ENCODE measurements around the gene SYNGR2.

Gene SYNGR2, protein sequence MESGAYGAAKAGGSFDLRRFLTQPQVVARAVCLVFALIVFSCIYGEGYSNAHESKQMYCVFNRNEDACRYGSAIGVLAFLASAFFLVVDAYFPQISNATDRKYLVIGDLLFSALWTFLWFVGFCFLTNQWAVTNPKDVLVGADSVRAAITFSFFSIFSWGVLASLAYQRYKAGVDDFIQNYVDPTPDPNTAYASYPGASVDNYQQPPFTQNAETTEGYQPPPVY

DNA sequence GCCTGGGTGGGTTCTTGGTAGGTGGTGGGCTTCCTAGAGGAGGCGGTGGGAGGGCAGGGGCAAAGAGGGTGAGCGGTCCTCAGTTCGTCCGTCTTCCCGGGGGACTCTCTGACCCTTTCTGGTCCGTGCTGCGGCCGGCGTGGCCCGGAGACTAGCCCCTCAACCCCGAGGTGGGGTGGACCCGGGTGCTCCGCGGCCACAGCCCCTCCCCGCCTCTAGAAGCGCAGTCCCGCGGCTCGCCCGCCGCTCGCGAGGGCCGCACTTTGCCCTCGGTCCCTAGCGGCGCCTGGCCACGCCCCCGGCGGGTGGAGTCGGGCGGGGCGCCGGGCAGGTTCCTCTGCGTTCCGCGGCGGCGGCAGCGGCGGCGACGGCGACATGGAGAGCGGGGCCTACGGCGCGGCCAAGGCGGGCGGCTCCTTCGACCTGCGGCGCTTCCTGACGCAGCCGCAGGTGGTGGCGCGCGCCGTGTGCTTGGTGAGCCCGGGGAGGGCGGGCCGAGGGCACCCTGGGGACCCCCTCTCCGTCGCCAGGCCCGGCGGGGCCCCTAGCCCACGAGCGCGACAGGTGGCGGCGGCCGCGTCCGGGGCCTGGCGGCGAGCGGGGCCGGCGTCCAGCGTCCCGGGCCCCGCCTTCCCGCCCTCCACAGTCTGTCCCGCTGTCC is at the start of gene SYNGR2:
TSS of gene SYNGR2 (plus strand) at position 340 of the 661 bp plus-strand sequence. CDS start at position 376, 36 bp downstream.
- peak; percentile 80 for DNase-seq (ENCODE audit: low read depth)

DNA sequence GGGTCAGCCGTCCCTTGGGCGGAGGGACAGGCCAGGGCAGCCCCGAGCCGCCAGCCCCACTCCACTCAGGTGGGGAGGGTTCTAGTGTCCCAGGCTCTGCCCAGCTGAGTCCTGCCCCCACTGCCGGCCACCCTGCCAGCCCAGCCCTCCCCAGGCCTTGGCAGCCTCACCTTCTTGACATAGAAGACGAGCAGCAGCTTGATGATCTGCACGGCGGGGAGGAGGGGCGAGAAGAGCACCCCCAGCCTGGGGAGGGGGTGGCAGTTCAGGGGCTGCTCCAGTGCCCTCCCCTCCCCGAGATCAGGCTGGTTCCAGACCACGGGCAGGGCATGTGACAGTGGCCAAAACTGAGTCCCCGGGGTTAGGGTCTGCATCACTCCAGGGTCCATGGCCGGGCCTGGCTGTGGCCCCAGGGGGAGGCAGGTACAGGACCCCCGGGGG is 49.6 kb upstream of the SYNGR2 start:
- no peak for DNase-seq (ENCODE audit: low read depth)

DNA sequence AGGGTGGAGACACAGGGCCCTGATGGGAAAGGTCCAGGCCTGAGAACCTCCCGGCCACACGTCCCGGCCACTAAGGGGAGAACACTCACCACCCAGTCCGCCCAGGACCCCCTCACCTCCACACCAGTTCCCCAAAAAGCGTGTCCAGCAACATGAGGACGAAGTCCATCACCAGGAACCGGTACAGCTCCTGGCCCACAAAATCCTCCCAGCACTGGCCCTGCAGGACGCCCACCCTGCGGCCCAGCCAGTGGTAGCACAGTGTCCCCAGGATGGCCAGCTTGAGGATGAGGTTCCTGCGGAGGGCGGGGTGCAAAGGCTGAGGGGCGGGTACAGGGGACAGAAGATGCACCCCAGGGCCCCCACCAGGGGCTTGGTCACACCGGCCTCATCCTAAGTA is 47.8 kb upstream of the SYNGR2 start:
- DNase-seq (ENCODE audit: low read depth): no peak

DNA sequence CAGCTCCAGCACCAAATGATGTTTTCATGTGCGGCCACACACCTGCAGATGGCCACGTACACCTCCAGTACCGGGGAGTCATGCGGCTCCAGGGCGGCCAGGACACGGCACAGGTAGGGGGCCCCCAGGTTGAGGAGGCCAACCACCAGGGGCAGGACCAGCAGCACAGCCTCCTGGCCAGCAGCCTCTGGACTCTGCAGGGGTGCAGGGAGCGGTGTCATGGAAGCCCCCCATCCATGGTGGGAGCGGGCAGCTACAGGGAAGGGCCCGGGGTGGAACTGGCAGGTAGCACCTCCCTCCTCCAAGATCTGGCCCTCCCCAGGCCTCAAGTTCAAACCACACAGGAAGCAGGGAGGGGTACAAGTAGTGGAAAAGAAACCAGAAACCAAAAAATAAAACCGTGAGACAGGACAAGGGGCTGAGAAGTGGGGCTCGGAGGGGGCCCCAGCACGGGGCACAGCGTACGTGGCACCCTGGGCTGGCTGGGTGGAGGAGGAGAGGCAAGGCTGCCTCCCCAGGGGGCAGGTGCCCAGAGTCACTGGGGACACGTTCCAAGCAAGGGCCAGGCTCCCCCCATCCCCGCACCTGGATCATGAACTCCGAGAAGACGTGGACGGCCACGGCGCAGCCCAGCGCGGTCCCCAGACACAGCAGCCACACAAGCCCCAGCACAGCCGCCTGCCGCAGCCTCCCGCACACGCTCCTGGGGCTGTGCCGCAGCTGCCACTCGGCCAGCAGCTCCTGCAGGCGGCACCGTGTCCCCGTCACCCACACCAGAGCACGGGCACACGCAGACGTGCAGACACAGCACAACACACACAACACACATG is 47.2 kb upstream of the SYNGR2 start:
- DNase-seq (ENCODE audit: low read depth): no peak

DNA sequence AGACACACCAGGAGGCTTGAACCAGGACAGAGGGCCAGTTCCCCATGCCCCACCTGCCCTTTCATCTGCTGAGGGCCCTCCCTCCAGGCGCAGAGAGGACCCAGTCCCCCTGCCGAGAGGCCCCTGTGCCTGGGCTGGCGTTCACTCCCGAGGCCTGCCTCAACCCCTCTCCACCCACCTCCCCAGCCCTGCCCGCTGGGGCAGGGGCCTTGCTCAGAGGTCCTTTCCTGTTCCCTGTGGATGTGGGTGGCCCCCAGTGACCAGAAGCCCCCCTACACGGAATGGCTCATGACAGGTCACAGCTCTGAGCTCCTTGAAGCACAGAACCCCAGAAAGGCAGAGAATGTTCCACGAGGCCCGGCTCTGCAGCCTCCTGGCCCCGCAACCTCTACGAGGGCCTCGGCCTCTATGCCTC is 46.6 kb upstream of the SYNGR2 start:
- DNase-seq (ENCODE audit: low read depth): no peak

DNA sequence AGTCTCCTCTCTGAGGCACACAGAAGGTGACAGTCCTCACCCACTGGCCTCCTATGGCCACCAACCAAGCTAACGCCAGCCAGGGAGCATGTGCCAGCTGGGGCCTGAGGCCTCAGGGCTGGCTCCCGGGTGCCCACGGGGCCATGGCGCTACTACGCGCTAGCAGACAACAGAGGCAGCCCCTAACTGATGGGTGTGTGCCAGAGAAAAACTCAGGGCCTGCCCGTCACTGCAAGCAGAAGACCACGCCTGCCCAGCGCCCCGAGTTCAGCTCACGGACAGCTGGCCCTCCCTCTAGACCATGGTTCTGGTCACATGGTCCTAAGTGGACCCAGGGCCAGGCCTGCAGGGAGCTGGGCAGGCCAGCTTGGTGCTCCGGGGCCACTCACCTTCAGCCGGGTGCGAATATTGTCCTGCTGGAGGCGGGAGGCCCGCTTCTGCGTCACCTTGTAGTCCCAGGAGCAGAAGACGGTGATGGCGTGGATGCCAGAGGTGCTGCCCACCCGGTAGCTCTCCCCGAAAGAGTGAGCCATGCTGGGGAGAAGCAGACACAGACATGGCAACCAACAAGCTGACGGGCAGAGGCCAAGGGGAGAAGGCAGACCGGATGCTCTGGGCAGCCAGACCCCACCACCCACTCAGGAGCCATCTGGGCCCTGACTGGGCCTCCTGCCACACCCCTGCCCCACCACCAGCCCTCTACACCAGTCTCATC is 46.0 kb upstream of the SYNGR2 start:
- DNase-seq (ENCODE audit: low read depth): no peak

DNA sequence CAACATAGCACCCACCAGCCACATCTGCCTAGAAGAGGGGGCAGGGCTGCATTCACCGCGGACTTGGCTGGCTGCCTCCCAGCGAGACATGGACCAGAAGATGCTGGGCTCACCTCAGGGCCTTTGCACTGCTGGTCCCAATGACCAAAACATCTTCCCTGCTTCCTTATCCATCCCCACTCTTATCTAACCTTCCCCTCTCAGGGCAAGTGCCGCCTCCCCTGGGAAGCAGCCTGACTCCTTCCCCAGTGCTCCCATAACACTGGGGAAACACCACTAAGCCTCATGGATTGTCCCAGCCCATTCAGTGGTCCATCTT is 45.5 kb upstream of the SYNGR2 start:
- DNase-seq (ENCODE audit: low read depth): no peak

DNA sequence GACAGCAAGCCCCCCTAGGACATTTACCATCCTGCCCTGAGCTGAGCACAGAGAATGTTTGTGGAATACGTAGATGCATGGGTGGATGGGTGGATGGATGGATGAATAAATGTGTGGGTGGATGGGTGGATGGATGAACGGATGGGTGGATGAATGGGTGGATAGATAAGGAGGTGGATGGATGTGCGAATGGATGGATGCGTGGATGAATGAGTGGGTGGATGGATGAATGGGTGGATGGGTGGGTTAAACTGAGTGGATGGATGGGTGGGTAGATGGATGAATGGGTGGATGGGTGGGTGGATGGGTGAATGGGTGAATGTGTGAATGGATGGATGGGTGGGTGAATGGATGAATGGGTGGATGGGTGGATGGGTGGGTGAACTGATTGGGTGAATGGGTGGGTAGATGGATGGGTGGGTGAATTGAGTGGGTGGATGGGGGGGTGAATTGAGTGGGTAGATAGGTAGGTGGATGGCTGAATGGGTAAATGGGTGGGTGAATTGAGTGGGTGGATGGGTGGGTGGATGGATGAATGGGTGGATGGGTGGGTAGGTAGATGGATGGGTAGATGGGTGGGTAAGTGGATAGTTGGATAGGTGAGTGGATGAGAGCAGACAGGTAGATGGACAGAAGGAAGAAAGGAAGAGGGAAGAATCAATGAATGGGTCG is 45.0 kb upstream of the SYNGR2 start:
- DNase-seq (ENCODE audit: low read depth): no peak

DNA sequence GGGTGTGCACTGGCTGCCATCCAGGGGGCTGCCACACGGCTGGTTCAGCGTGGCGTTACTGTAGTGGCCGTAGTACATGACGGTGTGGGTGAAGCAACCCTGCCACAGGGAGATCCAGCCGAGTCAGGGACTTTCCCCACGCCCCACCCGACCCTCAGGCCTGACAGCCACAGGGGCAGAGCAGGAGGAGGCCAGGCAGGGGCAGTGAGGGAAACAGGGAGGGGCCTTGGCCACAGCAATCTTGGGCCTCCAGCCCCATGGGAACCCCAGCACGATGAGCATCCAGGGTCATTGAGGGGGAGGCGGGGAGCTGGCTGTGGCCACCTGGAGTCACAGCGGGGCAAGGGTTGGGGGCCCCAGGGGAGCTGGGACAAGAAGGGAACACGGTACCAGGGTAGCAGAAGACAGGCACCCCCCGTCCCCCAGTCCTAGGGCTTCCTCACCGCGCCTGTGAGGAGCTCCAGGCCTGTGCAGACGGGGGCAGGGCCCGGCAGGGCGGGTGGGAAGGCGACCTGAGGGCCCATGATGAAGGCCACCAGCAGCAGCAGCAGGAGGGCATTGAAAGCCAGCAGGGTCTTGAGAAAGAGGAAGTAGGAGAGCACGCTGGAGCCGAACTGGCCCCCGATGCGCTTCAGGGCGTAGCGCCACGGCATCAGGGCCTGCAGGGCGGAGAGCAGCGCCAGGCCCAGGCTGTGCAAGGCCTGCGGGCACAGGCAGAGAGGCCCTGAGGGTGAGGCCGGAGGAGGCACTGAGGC is 44.1 kb upstream of the SYNGR2 start:
- no peak for DNase-seq (ENCODE audit: low read depth)

DNA sequence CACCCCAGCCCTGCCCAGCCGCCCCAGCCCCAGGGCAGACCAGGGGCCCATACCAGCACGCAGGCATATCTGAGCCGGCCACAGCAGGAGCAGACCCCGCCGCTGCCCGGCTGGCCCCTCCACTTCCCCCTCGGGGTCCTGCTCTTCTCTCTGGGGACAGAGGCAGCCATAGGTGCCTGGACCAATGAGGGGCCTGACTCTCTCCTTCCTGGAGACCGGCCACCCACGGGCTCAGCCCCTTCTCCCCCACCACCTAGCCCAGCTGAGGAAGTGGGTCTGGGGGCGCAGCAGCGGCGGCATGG is 43.6 kb upstream of the SYNGR2 start:
- no peak for DNase-seq (ENCODE audit: low read depth)

DNA sequence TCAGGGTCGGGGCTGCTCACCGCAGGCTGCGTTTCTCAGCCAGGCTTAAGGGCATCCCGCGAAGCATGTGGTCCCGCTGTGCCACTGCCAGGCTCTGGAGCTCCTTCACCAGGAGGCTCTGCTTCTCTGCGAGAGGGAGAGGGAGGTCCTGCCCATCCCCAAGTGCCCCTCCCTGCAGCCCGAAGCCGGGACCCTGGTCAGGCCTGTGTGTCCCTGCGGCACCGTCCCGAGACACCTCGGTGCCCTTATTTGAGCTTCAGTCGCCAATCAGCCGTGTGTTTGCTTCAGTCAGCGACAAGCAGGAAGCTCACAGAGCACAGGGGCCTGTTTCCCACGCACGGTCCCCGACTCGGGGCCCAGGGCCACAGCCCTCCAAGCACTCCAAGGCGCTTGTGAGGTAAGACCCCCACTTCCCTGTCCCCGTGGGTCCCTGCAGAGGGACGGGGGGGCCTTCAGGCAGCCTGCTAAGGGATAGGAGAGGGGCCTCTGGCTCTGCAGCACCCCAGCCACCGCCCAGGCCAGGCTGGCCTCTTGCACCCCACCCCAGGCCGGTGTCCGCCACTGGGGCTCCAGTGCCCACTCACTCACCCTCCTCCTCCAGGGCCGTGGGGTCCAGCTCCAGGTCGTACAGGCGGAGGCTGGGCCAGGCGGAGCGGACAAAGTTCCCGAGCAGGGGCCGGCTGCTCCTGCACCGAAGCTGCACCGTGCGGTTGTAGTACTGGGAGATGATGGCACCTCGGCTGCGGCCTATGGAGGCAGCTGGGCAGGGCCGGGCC is 43.1 kb upstream of the SYNGR2 start:
- DNase-seq (ENCODE audit: low read depth): no peak

DNA sequence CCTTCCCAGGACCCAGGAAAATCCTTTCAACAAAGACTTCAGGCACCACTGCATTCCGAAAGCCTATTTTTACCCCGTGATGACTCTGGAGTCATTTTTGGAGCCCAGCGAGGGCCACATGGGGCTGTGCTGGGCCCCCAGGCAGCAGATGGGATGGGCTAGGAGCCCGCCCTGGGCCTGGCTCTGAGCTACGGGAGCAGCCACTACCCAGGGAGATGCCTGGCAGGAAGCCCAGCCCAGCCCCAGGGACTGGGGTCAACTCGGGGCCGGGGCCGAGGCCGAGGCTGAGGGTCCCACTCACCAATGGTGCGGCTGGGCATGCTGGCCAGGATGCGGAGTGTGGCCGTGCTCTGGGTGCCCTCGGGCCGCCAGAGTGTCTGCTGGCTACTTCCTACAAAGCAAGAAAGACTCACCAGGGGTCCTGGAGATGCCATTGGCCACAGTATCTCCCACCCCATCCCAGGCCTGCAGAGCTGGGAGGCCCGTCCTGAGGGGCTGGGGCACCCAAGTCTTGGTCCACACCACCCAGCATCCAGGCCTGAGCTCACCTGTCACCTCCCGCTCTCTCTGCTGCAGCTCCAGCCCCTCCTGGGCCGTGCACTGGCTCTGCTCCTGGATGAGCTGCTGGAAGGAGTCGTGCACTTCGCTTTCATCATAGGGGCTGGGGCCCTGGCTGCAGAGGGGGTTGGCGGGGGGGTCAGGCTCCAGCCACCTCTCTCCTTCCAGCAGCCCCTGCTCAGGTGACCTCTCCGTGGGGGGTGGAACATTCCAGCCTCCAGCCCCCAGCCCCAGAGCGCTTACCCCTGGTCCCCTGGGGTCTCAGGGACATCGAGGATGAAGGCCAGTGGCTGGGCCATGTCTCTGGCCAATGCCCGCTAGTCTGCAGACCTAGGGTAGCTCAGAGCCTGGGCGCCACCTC is 42.1 kb upstream of the SYNGR2 start:
- DNase-seq (ENCODE audit: low read depth): no peak

DNA sequence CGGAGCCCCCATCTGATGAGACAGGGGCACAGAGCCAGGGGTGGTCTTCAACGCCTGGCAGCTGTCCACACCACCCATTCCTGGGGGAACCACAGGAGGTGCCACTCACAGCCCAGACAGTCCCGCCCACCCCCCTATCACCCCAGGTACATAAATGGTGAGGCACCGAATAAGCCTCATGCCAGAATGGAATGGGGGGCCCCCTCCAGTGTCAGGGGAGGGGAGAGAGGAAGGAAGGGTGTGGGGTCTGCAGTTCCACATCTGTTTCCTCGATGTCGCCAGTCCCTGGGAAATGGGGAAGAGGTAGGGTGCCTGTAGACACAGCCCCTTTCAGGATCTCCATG is 41.5 kb upstream of the SYNGR2 start:
- no peak for DNase-seq (ENCODE audit: low read depth)

DNA sequence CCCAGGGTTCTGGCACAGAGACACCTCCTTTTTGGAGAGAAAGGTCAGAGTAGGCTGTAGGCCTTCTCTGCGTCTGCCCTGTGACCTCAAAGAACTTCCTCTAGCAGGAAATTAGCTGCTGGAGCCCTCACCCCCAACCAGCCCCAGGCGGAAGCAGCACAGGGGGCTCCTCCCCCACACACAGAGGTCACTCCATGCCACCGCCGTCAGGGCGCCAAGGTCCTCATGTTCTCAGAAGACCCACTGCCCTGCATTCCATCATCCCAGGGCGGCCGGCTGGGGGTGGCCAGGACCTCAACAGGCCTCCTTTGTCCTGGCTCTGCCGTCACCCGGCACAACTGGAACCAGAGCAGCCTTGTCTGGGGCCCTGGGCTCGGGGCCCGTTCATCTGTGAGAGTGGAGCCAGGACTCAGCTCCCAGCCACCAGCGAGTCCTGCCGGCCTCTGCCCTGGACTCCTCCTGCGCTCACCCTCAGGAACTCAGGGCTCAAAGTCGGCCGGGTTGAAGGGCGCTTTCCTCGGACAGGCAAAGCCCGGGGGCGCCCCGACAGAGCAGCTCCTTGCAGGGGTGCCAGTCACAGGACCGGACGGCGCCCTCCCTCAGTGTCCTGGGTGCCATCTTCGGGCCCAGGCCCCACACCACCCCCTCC is 41.0 kb upstream of the SYNGR2 start:
- DNase-seq (ENCODE audit: low read depth): no peak

DNA sequence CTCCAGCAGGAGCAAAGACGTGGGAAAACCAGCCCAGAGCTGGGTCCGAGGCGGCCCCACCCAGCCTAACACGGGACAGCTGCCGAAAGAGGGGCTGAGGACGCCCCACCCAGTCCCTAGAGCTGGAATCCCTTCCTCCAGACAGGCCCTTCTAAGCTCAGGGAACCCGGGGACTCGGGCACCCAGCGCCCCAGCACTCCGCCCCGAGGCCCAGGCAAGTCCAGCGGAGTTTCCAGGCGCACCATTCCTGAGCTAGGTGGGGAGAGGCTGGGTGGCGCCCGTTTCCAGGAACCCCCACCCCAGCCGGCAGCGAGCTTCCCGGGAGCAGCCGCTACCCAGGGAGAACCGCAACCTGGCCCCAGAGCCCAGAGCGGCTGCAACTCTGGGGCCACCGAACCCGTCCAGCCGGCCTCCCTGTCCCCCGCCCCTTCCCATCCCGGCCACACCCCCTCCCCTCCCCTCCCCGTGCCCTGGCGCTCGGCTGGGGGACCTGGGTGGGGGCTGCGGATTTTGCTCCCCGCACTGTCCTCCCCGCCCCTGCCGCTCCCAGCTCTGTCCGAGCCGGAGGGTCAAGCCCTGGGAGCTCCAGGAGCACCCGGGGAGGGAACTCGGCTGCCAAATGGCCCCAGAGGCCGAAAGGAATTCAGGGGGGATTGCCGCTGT is 40.4 kb upstream of the SYNGR2 start:
- no peak for DNase-seq (ENCODE audit: low read depth)

DNA sequence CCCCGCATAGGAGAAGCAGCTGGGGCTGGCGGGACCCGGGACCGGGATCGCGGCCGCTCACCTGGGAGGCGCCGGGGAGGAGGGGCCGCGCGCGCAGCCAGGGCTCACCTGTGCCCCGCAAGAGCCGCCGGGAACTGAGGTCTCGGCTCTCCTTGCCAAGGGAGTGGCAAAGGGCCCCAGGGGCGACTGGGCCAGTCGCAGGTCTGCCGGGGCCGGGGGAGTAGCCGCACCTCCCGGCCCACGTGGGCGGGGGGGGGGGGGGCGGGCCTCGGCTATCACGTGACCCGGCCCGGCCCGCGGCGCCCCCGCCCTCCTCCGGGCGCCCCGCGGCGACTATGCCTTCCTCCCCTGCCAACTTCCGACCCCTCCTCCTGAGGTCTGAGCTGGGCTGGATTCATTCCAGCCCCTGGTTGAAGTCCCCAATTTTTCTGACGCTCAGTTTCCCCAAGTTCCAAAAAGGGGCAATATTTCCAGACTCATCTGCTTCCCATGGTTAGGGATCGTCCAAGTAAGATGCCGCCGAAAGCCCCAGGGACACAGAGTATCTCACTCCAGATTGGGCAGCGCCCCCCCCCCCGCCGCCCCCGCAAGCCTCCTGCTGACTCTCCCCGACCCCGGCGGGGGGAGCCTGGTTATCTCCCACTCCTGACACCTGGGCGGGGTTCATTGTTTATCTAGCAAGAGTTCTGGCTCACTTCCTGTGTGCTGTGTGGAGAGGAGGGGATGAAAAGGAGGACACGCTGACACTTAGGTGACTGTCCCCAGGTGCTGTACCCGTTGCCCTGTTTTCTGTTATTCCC is 39.6 kb upstream of the SYNGR2 start, which contains the start of gene TMC6:
TSS of gene TMC6 (minus strand) at position 205 of the 800 bp plus-strand sequence. CDS start 1,923 bp downstream, outside the sequence.
- peak; percentile 59 for DNase-seq (ENCODE audit: low read depth)

DNA sequence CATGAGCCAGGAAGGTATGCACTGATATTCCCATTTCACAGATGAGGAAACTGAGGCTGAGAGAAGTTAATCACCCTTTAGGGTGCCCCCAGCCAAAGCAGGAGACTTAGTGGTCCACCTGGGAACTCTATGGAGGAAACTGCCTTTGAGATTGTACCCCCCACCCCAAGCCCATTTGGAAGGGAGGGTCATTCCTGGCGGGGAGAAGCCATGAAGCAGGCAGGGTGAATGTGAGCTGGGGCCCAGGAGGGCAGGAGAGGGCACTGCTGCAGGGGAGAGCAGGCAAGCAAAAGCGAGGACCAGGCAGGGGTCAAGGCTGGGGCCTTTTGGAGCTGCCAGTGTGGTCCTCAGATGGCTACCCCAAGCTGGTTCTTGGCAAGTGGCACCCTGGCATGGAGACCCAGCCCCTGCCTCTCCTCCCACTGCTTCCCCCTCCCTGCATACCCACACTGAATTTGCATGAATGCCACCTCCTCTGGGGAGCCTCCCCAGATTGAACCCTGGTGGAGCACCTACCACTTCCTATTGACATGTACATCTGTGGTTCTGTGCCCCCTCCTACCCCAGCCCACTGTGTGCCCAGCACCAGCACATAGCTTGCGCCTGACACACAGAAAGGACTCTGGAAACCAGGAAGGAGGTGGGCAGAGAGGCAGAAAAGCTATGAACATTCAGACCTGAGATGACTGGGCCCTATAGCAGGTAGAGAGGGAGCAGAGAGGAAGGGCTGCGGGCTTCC is 38.9 kb upstream of the SYNGR2 start:
- no peak for DNase-seq (ENCODE audit: low read depth)

All from stimulated activated CD4-positive, alpha-beta T cell treated with anti-CD3 and anti-CD28 coated beads, Interleukin-2, amount 100 ng/mL, for 4 hours (primary cell).